ENCODE data around the gene PPP1R9A. TPM values are rescaled to one million over a fixed set of nuclear protein-coding genes. Genes with fewer than 3 reads are reported as not detected.

The PPP1R9A gene
- total and polyA plus RNA-seq, 10 of the 15 experiments (the other 5 are each of a cell fraction or from before 2014, with no cell fraction given) = 0.04 to 0.12 TPM; not detected in 8

DNA sequence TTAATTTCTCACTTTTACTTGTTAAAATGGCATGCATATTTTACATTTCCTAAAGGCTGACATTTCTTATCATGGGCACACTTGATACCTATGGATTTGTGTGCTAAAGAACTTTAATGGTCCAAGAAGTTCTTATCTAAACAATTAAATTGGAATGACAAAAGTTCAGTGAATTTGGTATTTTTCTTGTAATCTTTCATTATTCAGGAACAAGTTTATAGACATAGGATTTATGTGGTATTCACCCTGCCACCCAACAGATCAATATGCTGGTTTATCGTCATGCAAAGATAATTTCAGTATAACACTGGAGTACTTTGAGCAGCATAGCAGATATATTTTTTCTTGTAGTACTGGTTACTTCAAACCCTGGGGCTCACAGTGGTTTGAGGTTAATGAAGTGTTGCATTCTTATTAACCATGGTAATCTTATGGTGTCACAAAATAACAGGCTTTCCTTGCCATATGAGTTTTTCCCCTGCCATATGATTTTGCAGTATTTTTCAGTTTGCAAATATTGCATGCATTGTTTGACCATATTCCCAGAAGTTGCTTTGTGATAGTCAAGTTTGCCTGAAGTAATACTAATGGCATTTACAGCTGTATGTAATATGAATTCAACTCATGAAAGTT is 148.8 kb downstream of the PPP1R9A start (continued):
- TF ChIP-seq HDAC6 (IDR thresholded peaks at IDR 0.05; ENCODE audit: unreplicated experiment) (no peak), EZH2 (IDR thresholded peaks at IDR 0.05; ENCODE audit: borderline replicate concordance, control insufficient read depth, low read depth, low read length) (no peak), NBN (IDR thresholded peaks at IDR 0.05) (no peak), IRF4 (IDR thresholded peaks at IDR 0.05; ENCODE audit: low read depth, low read length) (no peak)

- no peak for DNase-seq (ENCODE audit: low read depth, low spot score)
- H3K9ac ChIP-seq (ENCODE audit: control insufficient read depth, insufficient read depth, low read length) = no peak overlapping the region
- intact Hi-C loops (cut with micrococcal nuclease; ENCODE audit: unreplicated experiment) (no loop called here), in situ Hi-C loops (cut with MboI) (no loop called here)
- no peak for FAIRE-seq
- CTCF ChIA-PET = no interaction called here
- TF ChIP-seq SMAD5 (IDR thresholded peaks at IDR 0.05; ENCODE audit: low read depth) = no peak
- no peak for TF ChIP-seq RBBP5 (conservative IDR thresholded peaks at IDR 0.05)
- no peak for TF ChIP-seq ETV6 (conservative IDR thresholded peaks at IDR 0.05 in 1 of 2, IDR thresholded peaks at IDR 0.05 in 1 of 2; ENCODE audit: borderline replicate concordance in 1 of 2, low read depth in 1 of 2)
- no peak for TF ChIP-seq ZBED1 (IDR thresholded peaks at IDR 0.05; ENCODE audit: borderline replicate concordance)
- TF ChIP-seq EZH2 (IDR thresholded peaks at IDR 0.05; ENCODE audit: borderline replicate concordance, control insufficient read depth, low read depth, low read length) = no peak
- TF ChIP-seq RAD21 (IDR thresholded peaks at IDR 0.05; ENCODE audit: insufficient read depth, low read depth, low read length) = no peak
- no peak for TF ChIP-seq SMAD1 (IDR thresholded peaks at IDR 0.05; ENCODE audit: low read depth, partially characterized antibody)
- TF ChIP-seq MYB (IDR thresholded peaks at IDR 0.05; ENCODE audit: borderline replicate concordance, low read depth, low read length) = no peak
- H3K4me1 ChIP-seq (ENCODE audit: control insufficient read depth, insufficient read depth, low read length) = no peaks in the 10 kb centered on the region
- no peak overlapping the region for H3K4me3 ChIP-seq
- H3K36me3 ChIP-seq (ENCODE audit: control insufficient read depth in 2 of 2, insufficient read depth in 2 of 2, low read length in 1 of 2) = no peaks in the 10 kb centered on the region
- H3K9me3 ChIP-seq (replicated peaks; ENCODE audit: control insufficient read depth, insufficient read depth, low read length) = no peaks in the 10 kb centered on the region
- no TSS peak for BruUV-seq (replicated peaks)
- H2AFZ ChIP-seq (ENCODE audit: control insufficient read depth, low read depth, low read length) = no peak overlapping the region
- H4K20me1 ChIP-seq (ENCODE audit: control insufficient read depth, insufficient read depth) = no peaks in the 10 kb centered on the region
- ATAC-seq = no peak
- H3K27ac ChIP-seq (ENCODE audit: control insufficient read depth, insufficient read depth) = no peak overlapping the region
- no peaks in the 10 kb centered on the region for H3K79me2 ChIP-seq (ENCODE audit: control insufficient read depth, insufficient read depth, low read length)
- H3K4me2 ChIP-seq (ENCODE audit: control insufficient read depth, insufficient read depth) = no peak overlapping the region
- RAD21 ChIA-PET (ENCODE audit: unreplicated experiment) = no interaction called here
- POLR2A ChIA-PET = no interaction called here
- no peaks in the 10 kb centered on the region; a peak in 1 of 4 replicates for H3K27me3 ChIP-seq (replicated peaks in 1 of 2; ENCODE audit: control insufficient read depth in 2 of 2, insufficient read depth in 2 of 2, low read length in 1 of 2)
- SMC1A ChIA-PET (ENCODE audit: uncharacterized antibody, unreplicated experiment) = no interaction called here
Measured at GRCh38 chr7:95056901-95057300, 149.5 kb downstream of the PPP1R9A start.

Data from GM12878 (cell line).